Astrocyte (in vitro differentiated cells and primary cell): Measurements from ENCODE around the gene PDCD1. TPM values are rescaled to one million over a fixed set of nuclear protein-coding genes. Genes with fewer than 3 reads are reported as not detected.
A peak's percentile ranks its signal among the peaks of the same experiment; 100 is the strongest.

Source experiments
- DNase-seq: peaks from one replicate; pipeline ENCODE4 v3.0.0-alpha.2; 2010; ENCODE audit warnings: low read depth
- FAIRE-seq: peaks from 2 replicates; lab custom pipeline; 2011; peaks lifted over from hg19 to GRCh38; lab: Jason Lieb, UNC
- H2AFZ ChIP-seq: 2 replicates; pipeline ENCODE4 v1.6.0; 2012; ENCODE audit warnings: low read depth, low read length, inconsistent platforms
- H3K27ac ChIP-seq: 2 replicates; pipeline ENCODE4 v1.5.1; 2011; ENCODE audit warnings: low read depth, low read length, inconsistent platforms
- H3K27me3 ChIP-seq: 2 replicates; pipeline ENCODE4 v1.6.0; 2011; ENCODE audit warnings: low read length, inconsistent platforms; ENCODE audit not compliant: insufficient read depth
- H3K36me3 ChIP-seq: 2 replicates; pipeline ENCODE4 v1.5.1; 2011; ENCODE audit warnings: low read length, inconsistent platforms; ENCODE audit not compliant: insufficient read depth
- H3K4me1 ChIP-seq: 2 replicates; pipeline ENCODE4 v1.5.1; 2011; ENCODE audit warnings: low read length, inconsistent platforms; ENCODE audit not compliant: insufficient read depth
- H3K4me2 ChIP-seq: 2 replicates; pipeline ENCODE4 v1.6.0; 2012; ENCODE audit warnings: low read length, inconsistent platforms
- H3K4me3 ChIP-seq: 2 replicates; pipeline ENCODE4 v1.5.1; 2011; ENCODE audit warnings: low read depth, mild to moderate bottlenecking, low read length, inconsistent platforms; ENCODE audit not compliant: insufficient read depth
- H3K79me2 ChIP-seq: 2 replicates; pipeline ENCODE4 v1.6.0; 2012; ENCODE audit warnings: mild to moderate bottlenecking, low read length, inconsistent platforms; ENCODE audit not compliant: insufficient read depth
- H3K9ac ChIP-seq: 2 replicates; pipeline ENCODE4 v1.6.0; 2012; ENCODE audit warnings: mild to moderate bottlenecking, low read length, inconsistent platforms
- H3K9me3 ChIP-seq: 2 replicates; pipeline ENCODE4 v1.5.1; 2012; ENCODE audit warnings: low read depth, mild to moderate bottlenecking, low read length, inconsistent platforms; ENCODE audit not compliant: insufficient read depth
- H4K20me1 ChIP-seq: 2 replicates; pipeline ENCODE4 v1.6.0; 2012; ENCODE audit warnings: low read length, inconsistent platforms; ENCODE audit not compliant: insufficient read depth
- H3K27ac Mint-ChIP-seq: one replicate; pipeline ENCODE4 v1.8.0; 2021; ENCODE audit warnings: mild to moderate bottlenecking, mixed read lengths; ENCODE audit not compliant: unreplicated experiment
- H3K27me3 Mint-ChIP-seq: one replicate; pipeline ENCODE4 v1.8.0; 2021; ENCODE audit warnings: low read depth, mixed read lengths; ENCODE audit not compliant: unreplicated experiment
- H3K36me3 Mint-ChIP-seq: one replicate; pipeline ENCODE4 v1.8.0; 2021; ENCODE audit warnings: low read depth, mixed read lengths; ENCODE audit not compliant: unreplicated experiment
- H3K4me1 Mint-ChIP-seq: one replicate; pipeline ENCODE4 v1.8.0; 2021; ENCODE audit warnings: low read depth, mixed read lengths; ENCODE audit not compliant: unreplicated experiment
- H3K4me3 Mint-ChIP-seq: one replicate; pipeline ENCODE4 v1.8.0; 2021; ENCODE audit warnings: mild to moderate bottlenecking, moderate library complexity, mixed read lengths; ENCODE audit not compliant: unreplicated experiment
- H3K9me3 Mint-ChIP-seq: one replicate; pipeline ENCODE4 v1.8.0; 2021; ENCODE audit warnings: mild to moderate bottlenecking, mixed read lengths; ENCODE audit not compliant: unreplicated experiment
- CTCF ChIP-seq: IDR thresholded peaks from 2 replicates; pipeline ENCODE4 v1.5.1; 2011; ENCODE audit warnings: low read depth, mild to moderate bottlenecking, inconsistent platforms, low read length, moderate library complexity; ENCODE audit not compliant: insufficient read depth
- EZH2 ChIP-seq: IDR thresholded peaks from 2 replicates; pipeline ENCODE4 v1.6.1; 2012; ENCODE audit warnings: mild to moderate bottlenecking, low read length, inconsistent platforms; ENCODE audit not compliant: insufficient read depth
- total RNA-seq: library from RNA; stranded (reverse); gene quantifications from 2 replicates; pipeline ENCODE4 v1.2.1, GENCODE V29; 2021

PDCD1 gene
- total RNA-seq, 1 donor from 2014 or later, result not detected

- no peaks in the 10 kb centered on the region for H3K36me3 Mint-ChIP-seq
- H3K9me3 Mint-ChIP-seq, result no peaks in the 10 kb centered on the region
- H3K9me3 ChIP-seq, result no peaks in the 10 kb centered on the region
- no peak overlapping the region for H3K9ac ChIP-seq
- no peak overlapping the region for H3K4me3 ChIP-seq
- no peak overlapping the region for H2AFZ ChIP-seq
- H3K36me3 ChIP-seq, result no peaks in the 10 kb centered on the region
- H3K27me3 Mint-ChIP-seq, result peaks cover 12% of the 10 kb centered on the region
- DNase-seq (no peak), FAIRE-seq (no peak)
- no peak overlapping the region for H3K4me3 Mint-ChIP-seq
- no peak overlapping the region for H3K4me2 ChIP-seq
- H4K20me1 ChIP-seq, result no peaks in the 10 kb centered on the region
- peaks cover 9% of the 10 kb centered on the region for H3K4me1 ChIP-seq
- TF ChIP-seq EZH2 (no peak), CTCF (no peak)
- H3K27ac Mint-ChIP-seq, result no peak overlapping the region
- H3K4me1 Mint-ChIP-seq, result no peaks in the 10 kb centered on the region
- H3K79me2 ChIP-seq, result no peaks in the 10 kb centered on the region
- no peaks in the 10 kb centered on the region for H3K27me3 ChIP-seq
- H3K27ac ChIP-seq, result no peak overlapping the region
These were observed 4.1 kb downstream of the PDCD1 start for GRCh38 chr2:241854342-241855244.

- H2AFZ ChIP-seq, result no peak overlapping the region
- no peak overlapping the region for H3K27ac Mint-ChIP-seq
- H3K4me1 Mint-ChIP-seq, result no peaks in the 10 kb centered on the region
- H3K27me3 ChIP-seq, result no peaks in the 10 kb centered on the region
- no peaks in the 10 kb centered on the region for H3K79me2 ChIP-seq
- peak; percentile 37 for DNase-seq
- no peak overlapping the region for H3K27ac ChIP-seq
- H3K9me3 ChIP-seq, result no peaks in the 10 kb centered on the region
- no peaks in the 10 kb centered on the region for H3K36me3 Mint-ChIP-seq
- no peak for TF ChIP-seq CTCF
- TF ChIP-seq EZH2, result no peak
- no peak overlapping the region for H3K4me2 ChIP-seq
- no peak overlapping the region for H3K4me3 ChIP-seq
- FAIRE-seq, result no peak
- H3K27me3 Mint-ChIP-seq, result peaks cover 13% of the 10 kb centered on the region
- no peak overlapping the region for H3K9ac ChIP-seq
- no peaks in the 10 kb centered on the region for H4K20me1 ChIP-seq
- H3K4me3 Mint-ChIP-seq, result no peak overlapping the region
- H3K36me3 ChIP-seq, result no peaks in the 10 kb centered on the region
- H3K9me3 Mint-ChIP-seq, result no peaks in the 10 kb centered on the region
- peaks cover 9% of the 10 kb centered on the region for H3K4me1 ChIP-seq
These were observed 4.9 kb downstream of the PDCD1 start for GRCh38 chr2:241853651-241854341.
